ENCODE data around the gene LSM14B. TPM values are rescaled to one million over a fixed set of nuclear protein-coding genes. Genes with fewer than 3 reads are reported as not detected.
"Not testable (repeated sequence)": the region's sequence is repeated elsewhere in the genome, so short reads cannot be mapped to it uniquely, and the experiment has no call there.

LSM14B gene
- total and polyA plus RNA-seq, 7 experiments from 2014 or later = 1.4 to 61.5 (median 41.7) TPM

DNA sequence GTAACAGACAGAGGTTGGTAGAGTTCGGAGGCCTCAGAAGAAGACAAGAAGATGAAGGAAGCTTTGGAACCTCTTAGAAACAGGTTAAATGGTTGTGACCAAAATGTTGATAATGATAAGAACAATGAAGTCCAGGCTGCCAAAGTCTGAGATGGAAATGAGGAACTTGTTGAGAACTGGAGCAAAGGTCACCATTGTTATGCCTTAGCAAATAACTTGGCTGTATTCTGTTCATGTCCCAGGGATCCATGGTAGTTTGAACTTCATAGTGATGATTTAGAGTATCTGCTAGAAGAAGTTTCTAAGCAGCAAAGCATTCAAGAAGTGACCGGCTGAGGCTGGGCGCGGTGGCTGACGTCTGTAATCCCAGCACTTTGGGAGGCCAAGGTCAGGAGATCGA, 11.1 kb upstream of the LSM14B start:
- Mint-ChIP-seq H3K4me3 (peak overlapping the region in 2 of 10 donors; percentile 21 to 25), H3K27ac (no peak overlapping the region), H3K27me3 (no peaks in the 10 kb centered on the region), H3K9me3 (peaks cover 0 to 92% (median 55%) of the 10 kb centered on the region in 11 donors), H3K36me3 (peaks cover 4 to 28% (median 17%) of the 10 kb centered on the region in 5 donors), H3K4me1 (peaks cover 0 to 7% (median 2%) of the 10 kb centered on the region in 7 donors)
- ATAC-seq (no peak), DNase-seq (no peak)
- Histone ChIP-seq H3K4me1 (ENCODE audit: control insufficient read depth in 2 of 2, insufficient read depth in 2 of 2, low read length in 2 of 2) (no peaks in the 10 kb centered on the region), H3K27ac (ENCODE audit: low read depth, low read length) (no peak overlapping the region), H3K36me3 (ENCODE audit: control insufficient read depth in 2 of 3, insufficient read depth in 3 of 3, low read length in 3 of 3) (no peaks in the 10 kb centered on the region), H3K4me3 (ENCODE audit: low read length) (no peak overlapping the region), H3K9me3 (ENCODE audit: control insufficient read depth in 2 of 3, low read length in 3 of 3) (peaks cover 6 to 83% (median 23%) of the 10 kb centered on the region in 3 experiments), H3K27me3 (ENCODE audit: control insufficient read depth in 2 of 2, insufficient read depth in 2 of 2, low read length in 2 of 2) (no peaks in the 10 kb centered on the region)
- ChIA-PET POLR2A (no interaction called here), CTCF (no interaction called here)
- intact Hi-C loops (cut with micrococcal nuclease) = no loop called here

DNA sequence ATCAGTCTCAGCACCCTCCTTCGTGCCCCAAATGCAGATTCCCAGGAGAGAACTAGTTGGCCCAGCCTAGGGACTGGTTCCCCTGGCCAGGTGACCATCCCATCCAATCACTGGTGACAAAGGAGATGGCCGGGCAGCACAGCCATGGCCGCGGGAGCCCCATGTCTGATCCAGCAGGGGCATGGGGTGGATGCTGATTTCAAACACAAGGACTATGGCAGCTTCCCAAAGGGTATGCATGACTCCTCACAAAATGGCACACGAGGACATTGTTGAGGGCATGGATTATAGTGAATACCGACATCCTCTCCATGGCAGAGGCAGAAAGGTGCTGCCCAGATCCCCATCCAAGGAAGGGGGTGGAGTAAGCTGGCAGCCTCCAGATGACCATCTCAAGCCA, 9.9 kb upstream of the LSM14B start:
- no peak overlapping the region for H3K4me3 ChIP-seq (ENCODE audit: low read length)
- H3K27ac ChIP-seq (ENCODE audit: low read depth, low read length) = no peak overlapping the region
- peaks cover 6 to 72% (median 22%) of the 10 kb centered on the region in 3 experiments for H3K9me3 ChIP-seq (ENCODE audit: control insufficient read depth in 2 of 3, low read length in 3 of 3)
- H3K36me3 ChIP-seq (ENCODE audit: control insufficient read depth in 2 of 3, insufficient read depth in 3 of 3, low read length in 3 of 3) = no peaks in the 10 kb centered on the region
- ChIA-PET POLR2A (no interaction called here), CTCF (no interaction called here)
- H3K4me1 ChIP-seq (ENCODE audit: control insufficient read depth in 2 of 2, insufficient read depth in 2 of 2, low read length in 2 of 2) = peaks cover 9% of the 10 kb centered on the region in 2 donors
- DNase-seq (no peak), ATAC-seq (no peak)
- peak overlapping the region in 2 of 9 donors; percentile 25 to 62 for H3K27ac Mint-ChIP-seq
- H3K4me1 Mint-ChIP-seq = peaks cover 2 to 13% (median 7%) of the 10 kb centered on the region in 7 donors
- peak overlapping the region in 2 of 10 donors; percentile 41 to 70 for H3K4me3 Mint-ChIP-seq
- H3K27me3 ChIP-seq (ENCODE audit: control insufficient read depth in 2 of 2, insufficient read depth in 2 of 2, low read length in 2 of 2) = no peaks in the 10 kb centered on the region
- intact Hi-C loops (cut with micrococcal nuclease) = no loop called here
- H3K36me3 Mint-ChIP-seq = peaks cover 0 to 22% (median 17%) of the 10 kb centered on the region in 5 donors
- H3K9me3 Mint-ChIP-seq = peaks cover 0 to 85% (median 49%) of the 10 kb centered on the region in 11 donors
- H3K27me3 Mint-ChIP-seq = no peaks in the 10 kb centered on the region

DNA sequence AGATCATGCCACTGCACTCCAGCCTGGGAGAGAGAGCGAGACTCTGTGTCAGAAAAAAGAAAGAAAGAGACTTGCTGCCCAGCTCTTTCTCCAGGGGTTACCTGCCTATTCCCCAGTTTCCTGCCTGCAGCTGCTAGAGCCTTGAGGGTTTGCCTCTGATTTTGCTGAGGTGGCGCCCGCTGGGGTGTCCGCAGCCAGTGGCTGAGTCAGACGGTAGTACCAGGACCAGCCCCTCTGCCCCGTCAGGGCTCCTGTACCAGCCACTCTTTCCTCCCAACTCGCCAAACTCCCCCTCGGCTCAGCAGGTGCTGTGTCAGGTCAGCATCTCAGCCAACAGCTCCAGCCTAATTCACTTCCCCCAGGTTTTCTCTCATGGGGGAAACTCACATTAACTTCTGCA, 7.4 kb upstream of the LSM14B start:
- no peak for ATAC-seq
- peaks cover 0 to 54% (median 11%) of the 10 kb centered on the region in 3 experiments for H3K9me3 ChIP-seq (ENCODE audit: control insufficient read depth in 2 of 3, low read length in 3 of 3)

GRCh38 chr20:62115800-62116407, 6.4 kb upstream of the LSM14B start:
- Mint-ChIP-seq H3K4me3 (peak overlapping the region in 3 of 10 donors; percentile 7 to 54 (median 47)), H3K27ac (peak overlapping the region in 5 of 9 donors; percentile 16 to 82 (median 22)), H3K4me1 (peaks cover 16 to 45% (median 35%) of the 10 kb centered on the region in 7 donors), H3K36me3 (peaks cover 0 to 10% (median 4%) of the 10 kb centered on the region in 5 donors), H3K9me3 (peaks cover 0 to 57% (median 25%) of the 10 kb centered on the region in 11 donors)
- H3K4me3 ChIP-seq (ENCODE audit: low read length); H3K36me3 ChIP-seq (ENCODE audit: control insufficient read depth in 2 of 3, insufficient read depth in 3 of 3, low read length in 3 of 3); H3K27me3 Mint-ChIP-seq; ATAC-seq; H3K27me3 ChIP-seq (ENCODE audit: control insufficient read depth in 2 of 2, insufficient read depth in 2 of 2, low read length in 2 of 2); H3K27ac ChIP-seq (ENCODE audit: low read depth, low read length); intact Hi-C loops (cut with micrococcal nuclease); DNase-seq: not testable (repeated sequence)
- ChIA-PET CTCF (interaction anchor here (1.1 kb wide), 1 partner anchor 23 kb away, joined by 4 read pairs; no protein-coding TSS in a partner anchor), POLR2A (interaction anchor here (0.8 to 1.2 kb wide), 2 partner anchors 15 to 91 kb away, joined by 4 read pairs; no protein-coding TSS in a partner anchor)
- Histone ChIP-seq H3K4me1 (ENCODE audit: control insufficient read depth in 2 of 2, insufficient read depth in 2 of 2, low read length in 2 of 2) (peaks cover 23 to 33% of the 10 kb centered on the region in 2 donors), H3K9me3 (ENCODE audit: control insufficient read depth in 2 of 3, low read length in 3 of 3) (peaks cover 0 to 47% (median 11%) of the 10 kb centered on the region in 3 experiments)

More for the DNA sequence above, 7.4 kb upstream of the LSM14B start:
- peaks cover 0 to 12% (median 4%) of the 10 kb centered on the region in 5 donors for H3K36me3 Mint-ChIP-seq
- no peaks in the 10 kb centered on the region for H3K27me3 Mint-ChIP-seq
- H3K9me3 Mint-ChIP-seq = peaks cover 0 to 65% (median 31%) of the 10 kb centered on the region in 11 donors
- Histone ChIP-seq H3K36me3 (ENCODE audit: control insufficient read depth in 2 of 3, insufficient read depth in 3 of 3, low read length in 3 of 3) (no peaks in the 10 kb centered on the region), H3K27ac (ENCODE audit: low read depth, low read length) (no peak overlapping the region), H3K4me1 (ENCODE audit: control insufficient read depth in 2 of 2, insufficient read depth in 2 of 2, low read length in 2 of 2) (peaks cover 23 to 30% of the 10 kb centered on the region in 2 donors), H3K4me3 (ENCODE audit: low read length) (no peak overlapping the region), H3K27me3 (ENCODE audit: control insufficient read depth in 2 of 2, insufficient read depth in 2 of 2, low read length in 2 of 2) (no peaks in the 10 kb centered on the region)
- POLR2A ChIA-PET = interaction anchor here (1.8 kb wide), 1 partner anchor 21 kb away, joined by 5 read pairs; no protein-coding TSS in a partner anchor
- no peak overlapping the region for H3K27ac Mint-ChIP-seq
- H3K4me1 Mint-ChIP-seq = peaks cover 10 to 36% (median 27%) of the 10 kb centered on the region in 7 donors
- CTCF ChIA-PET = interaction anchor here (0.7 kb wide), 1 partner anchor 160 kb away, joined by 3 read pairs; no protein-coding TSS in a partner anchor
- intact Hi-C loops (cut with micrococcal nuclease) = no loop called here
- DNase-seq = no peak
- no peak overlapping the region for H3K4me3 Mint-ChIP-seq

DNA sequence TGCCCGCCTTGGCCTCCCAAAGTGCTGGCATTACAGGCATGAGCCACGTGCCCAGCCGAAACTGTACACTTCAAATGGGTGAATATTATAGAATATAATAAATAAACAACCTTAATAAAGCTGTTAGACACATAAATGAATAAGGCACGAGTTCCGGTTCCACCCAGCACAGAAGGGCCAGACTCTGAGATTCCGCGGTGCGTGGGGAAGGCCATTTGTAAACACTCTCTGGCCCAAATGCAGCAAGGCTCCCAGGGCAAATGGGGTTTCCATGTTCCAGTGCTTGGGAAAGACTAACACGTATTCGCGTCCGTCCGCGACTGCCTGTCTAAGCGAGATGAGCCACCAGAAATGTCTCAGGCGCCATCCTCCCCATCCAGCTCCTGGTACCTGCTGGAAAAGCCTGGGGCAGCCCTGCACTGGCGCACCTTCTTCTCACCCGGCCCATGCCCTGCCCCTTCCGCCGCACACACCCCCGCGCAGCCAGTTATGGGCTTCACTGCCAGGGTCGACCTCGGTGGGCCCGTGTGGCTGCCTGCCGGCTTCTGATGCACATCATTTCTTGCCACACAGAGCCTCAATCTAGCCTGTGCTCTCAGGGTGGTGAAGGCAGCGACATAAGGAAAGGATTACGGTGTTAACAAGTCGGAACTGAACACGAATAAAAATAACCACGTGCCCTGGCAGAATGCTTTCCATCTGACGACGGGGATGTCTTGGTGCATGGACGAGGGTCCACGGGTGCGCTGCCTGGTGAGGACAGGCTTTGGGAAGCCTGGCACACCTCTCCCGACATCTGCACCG, 5.5 kb upstream of the LSM14B start:
- ATAC-seq (no peak), DNase-seq (no peak)
- ChIA-PET CTCF (no interaction called here), POLR2A (interaction anchor here (0.8 to 7.0 kb wide), 5 partner anchors 16 to 92 kb away, joined by 3 to 109 read pairs (median 4); partner anchors contain the start of gene TAF4)
- Histone ChIP-seq H3K27ac (ENCODE audit: low read depth, low read length) (peak overlapping the region; percentile 47), H3K4me3 (ENCODE audit: low read length) (peak overlapping the region; percentile 34), H3K36me3 (ENCODE audit: control insufficient read depth in 2 of 3, insufficient read depth in 3 of 3, low read length in 3 of 3) (no peaks in the 10 kb centered on the region), H3K9me3 (ENCODE audit: control insufficient read depth in 2 of 3, low read length in 3 of 3) (peaks cover 0 to 41% (median 11%) of the 10 kb centered on the region in 3 experiments), H3K4me1 (ENCODE audit: control insufficient read depth in 2 of 2, insufficient read depth in 2 of 2, low read length in 2 of 2) (peaks cover 27 to 33% of the 10 kb centered on the region in 2 donors), H3K27me3 (ENCODE audit: control insufficient read depth in 2 of 2, insufficient read depth in 2 of 2, low read length in 2 of 2) (no peaks in the 10 kb centered on the region)
- H3K36me3 Mint-ChIP-seq = peaks cover 0 to 6% (median 4%) of the 10 kb centered on the region in 5 donors
- H3K27ac Mint-ChIP-seq = peak overlapping the region in 7 of 9 donors; percentile 71 to 97 (median 92)
- peak overlapping the region in 7 of 10 donors; percentile 66 to 82 (median 70) for H3K4me3 Mint-ChIP-seq
- no peaks in the 10 kb centered on the region for H3K27me3 Mint-ChIP-seq
- intact Hi-C loops (cut with micrococcal nuclease) = loop anchor here in 1 of 2 donors (1.0 kb wide), 1 partner anchor 49 kb away; no protein-coding TSS in a partner anchor
- H3K4me1 Mint-ChIP-seq = peaks cover 20 to 51% (median 39%) of the 10 kb centered on the region in 7 donors
- H3K9me3 Mint-ChIP-seq = peaks cover 0 to 49% (median 20%) of the 10 kb centered on the region in 11 donors

DNA sequence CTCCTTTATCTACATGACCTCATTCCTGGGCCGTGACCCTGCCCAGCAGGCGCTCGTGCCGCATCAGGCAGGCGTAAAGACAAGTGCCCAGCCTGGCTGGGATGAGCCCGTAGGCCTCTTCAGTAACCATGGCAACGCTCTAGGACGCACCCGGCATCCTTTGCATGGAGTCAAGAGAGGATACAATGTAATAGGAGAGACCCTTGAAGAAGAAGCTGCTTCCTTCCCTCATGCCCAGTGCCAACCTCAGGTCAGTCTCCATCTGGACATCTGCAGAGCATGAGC, 5.0 kb upstream of the LSM14B start:
- Mint-ChIP-seq H3K4me3 (peak overlapping the region; percentile 25 to 82 (median 68)), H3K27ac (peak overlapping the region in 7 of 9 donors; percentile 71 to 97 (median 92)), H3K4me1 (peaks cover 20 to 51% (median 39%) of the 10 kb centered on the region in 7 donors), H3K27me3 (no peaks in the 10 kb centered on the region), H3K36me3 (peaks cover 0 to 6% (median 4%) of the 10 kb centered on the region in 5 donors), H3K9me3 (peaks cover 0 to 45% (median 18%) of the 10 kb centered on the region in 11 donors)
- peak overlapping the region; percentile 34 for H3K4me3 ChIP-seq (ENCODE audit: low read length)
- peak in 1 of 9 donors; percentile 16 for DNase-seq
- POLR2A ChIA-PET = interaction anchor here (1.1 to 7.0 kb wide), 4 partner anchors 16 to 50 kb away, joined by 3 to 109 read pairs (median 4); partner anchors contain the start of genes PSMA7, SS18L1 and TAF4
- H3K27ac ChIP-seq (ENCODE audit: low read depth, low read length) = peak overlapping the region; percentile 47
- intact Hi-C loops (cut with micrococcal nuclease) = loop anchor here in 1 of 2 donors (1.0 kb wide), 1 partner anchor 50 kb away; no protein-coding TSS in a partner anchor
- ATAC-seq = no peak
- peaks cover 0 to 36% (median 8%) of the 10 kb centered on the region in 3 experiments for H3K9me3 ChIP-seq (ENCODE audit: control insufficient read depth in 2 of 3, low read length in 3 of 3)
- H3K4me1 ChIP-seq (ENCODE audit: control insufficient read depth in 2 of 2, insufficient read depth in 2 of 2, low read length in 2 of 2) = peaks cover 27 to 33% of the 10 kb centered on the region in 2 donors
- no peaks in the 10 kb centered on the region for H3K36me3 ChIP-seq (ENCODE audit: control insufficient read depth in 2 of 3, insufficient read depth in 3 of 3, low read length in 3 of 3)
- CTCF ChIA-PET = interaction anchor here (0.6 kb wide), 1 partner anchor 1632 kb away, joined by 3 read pairs; no protein-coding TSS in a partner anchor
- no peaks in the 10 kb centered on the region for H3K27me3 ChIP-seq (ENCODE audit: control insufficient read depth in 2 of 2, insufficient read depth in 2 of 2, low read length in 2 of 2)
